Mononuclear cell (primary cell): Measurements from ENCODE around the gene SYT8. TPM values are rescaled to one million over a fixed set of nuclear protein-coding genes. Genes with fewer than 3 reads are reported as not detected.
"Not testable (repeated sequence)": the region's sequence is repeated elsewhere in the genome, so short reads cannot be mapped to it uniquely, and the experiment has no call there.

ENCODE experiments used
- H3K27me3 ChIP-seq: 2 replicates; pipeline ENCODE4 v1.6.0; 2011; ENCODE audit warnings: low read length, control low read depth; ENCODE audit not compliant: insufficient read depth
- H3K4me1 ChIP-seq: 2 replicates; pipeline ENCODE4 v1.5.1; 2011; ENCODE audit warnings: mild to moderate bottlenecking, low read length, control low read depth; ENCODE audit not compliant: insufficient read depth
- H3K4me3 ChIP-seq: 2 replicates; pipeline ENCODE4 v1.5.1; 2011; ENCODE audit warnings: mild to moderate bottlenecking, low read length, moderate library complexity
- H3K9me3 ChIP-seq: 2 replicates; pipeline ENCODE4 v1.5.1; 2011; ENCODE audit warnings: low read depth, mild to moderate bottlenecking, control low read depth, low read length
- total RNA-seq: library from RNA; depleted of rRNA; stranded (reverse); fragments of >200 nt; gene quantifications from one replicate; pipeline ENCODE4 v1.2.3, GENCODE V29; 2012

Gene SYT8
- total RNA-seq, 1 donor, result not detected

GRCh38 chr11:1864831-1865665 is 30.3 kb downstream of the SYT8 start:
- H3K9me3 ChIP-seq, result no peaks in the 10 kb centered on the region
- peaks cover 61% of the 10 kb centered on the region for H3K4me1 ChIP-seq
- no peak overlapping the region for H3K4me3 ChIP-seq
- no peaks in the 10 kb centered on the region for H3K27me3 ChIP-seq

GRCh38 chr11:1866226-1866625 is 31.4 kb downstream of the SYT8 start:
- H3K9me3 ChIP-seq, result no peaks in the 10 kb centered on the region
- H3K27me3 ChIP-seq, result no peaks in the 10 kb centered on the region
- no peak overlapping the region for H3K4me3 ChIP-seq
- H3K4me1 ChIP-seq, result peaks cover 73% of the 10 kb centered on the region

GRCh38 chr11:1866776-1867175 is 32.0 kb downstream of the SYT8 start:
- no peaks in the 10 kb centered on the region for H3K27me3 ChIP-seq
- no peaks in the 10 kb centered on the region for H3K9me3 ChIP-seq
- H3K4me3 ChIP-seq, result no peak overlapping the region
- H3K4me1 ChIP-seq, result peaks cover 77% of the 10 kb centered on the region

- no peaks in the 10 kb centered on the region for H3K9me3 ChIP-seq
- H3K4me3 ChIP-seq, result no peak overlapping the region
- peaks cover 77% of the 10 kb centered on the region for H3K4me1 ChIP-seq
- no peaks in the 10 kb centered on the region for H3K27me3 ChIP-seq
These were observed 32.6 kb downstream of the SYT8 start for GRCh38 chr11:1867381-1867780.

GRCh38 chr11:1868056-1868635 is 33.4 kb downstream of the SYT8 start:
- H3K4me3 ChIP-seq, result no peak overlapping the region
- peaks cover 74% of the 10 kb centered on the region for H3K4me1 ChIP-seq
- no peaks in the 10 kb centered on the region for H3K9me3 ChIP-seq
- H3K27me3 ChIP-seq, result no peaks in the 10 kb centered on the region

GRCh38 chr11:1868636-1869291 is 34.0 kb downstream of the SYT8 start:
- Histone ChIP-seq H3K4me3 (no peak overlapping the region), H3K4me1 (peaks cover 68% of the 10 kb centered on the region), H3K9me3 (no peaks in the 10 kb centered on the region), H3K27me3 (no peaks in the 10 kb centered on the region)

GRCh38 chr11:1869427-1870325 is 34.9 kb downstream of the SYT8 start:
- Histone ChIP-seq H3K4me1 (peaks cover 59% of the 10 kb centered on the region), H3K4me3 (no peak overlapping the region), H3K9me3 (no peaks in the 10 kb centered on the region), H3K27me3 (no peaks in the 10 kb centered on the region)

- H3K4me1 ChIP-seq, result peaks cover 59% of the 10 kb centered on the region
- H3K27me3 ChIP-seq, result no peaks in the 10 kb centered on the region
- no peaks in the 10 kb centered on the region for H3K9me3 ChIP-seq
- H3K4me3 ChIP-seq, result no peak overlapping the region
These were observed 35.5 kb downstream of the SYT8 start for GRCh38 chr11:1870326-1870696.

GRCh38 chr11:1870721-1871466 is 36.1 kb downstream of the SYT8 start:
- H3K27me3 ChIP-seq, result no peaks in the 10 kb centered on the region
- no peak overlapping the region for H3K4me3 ChIP-seq
- peaks cover 61% of the 10 kb centered on the region for H3K4me1 ChIP-seq
- no peaks in the 10 kb centered on the region for H3K9me3 ChIP-seq

- H3K4me1 ChIP-seq, result peaks cover 67% of the 10 kb centered on the region
- no peak overlapping the region for H3K4me3 ChIP-seq
- H3K27me3 ChIP-seq, result no peaks in the 10 kb centered on the region
- H3K9me3 ChIP-seq, result no peaks in the 10 kb centered on the region
These were observed 36.7 kb downstream of the SYT8 start for GRCh38 chr11:1871531-1871930.

GRCh38 chr11:1872267-1872985 is 37.6 kb downstream of the SYT8 start:
- no peaks in the 10 kb centered on the region for H3K9me3 ChIP-seq
- H3K4me1 ChIP-seq, result peaks cover 70% of the 10 kb centered on the region
- no peak overlapping the region for H3K4me3 ChIP-seq
- H3K27me3 ChIP-seq, result no peaks in the 10 kb centered on the region

- Histone ChIP-seq H3K27me3 (no peaks in the 10 kb centered on the region), H3K4me1 (peaks cover 65% of the 10 kb centered on the region), H3K4me3 (no peak overlapping the region), H3K9me3 (no peaks in the 10 kb centered on the region)
These were observed 38.4 kb downstream of the SYT8 start for GRCh38 chr11:1873048-1873812.

GRCh38 chr11:1873813-1874150 is 39.0 kb downstream of the SYT8 start:
- H3K4me1 ChIP-seq, result peaks cover 63% of the 10 kb centered on the region
- H3K27me3 ChIP-seq, H3K9me3 ChIP-seq, H3K4me3 ChIP-seq: not testable (repeated sequence)
